ENCODE data around the gene PLEKHA3. TPM values are rescaled to one million over a fixed set of nuclear protein-coding genes. Genes with fewer than 3 reads are reported as not detected.

Gene PLEKHA3
- 8.0 and 8.5 TPM in 2 replicates for total RNA-seq

GRCh38 chr2:178480227-178481181, at the start of gene PLEKHA3:
PLEKHA3 (plus strand) TSS chr2:178480457; CDS start chr2:178480870, 413 bp downstream.

GRCh38 chr2:178450774-178451525, 29.3 kb upstream of the PLEKHA3 start, which contains the start of the genes PJVK and PRKRA:
PJVK (plus strand) TSS chr2:178451378; CDS start chr2:178453410, 2,032 bp downstream.
PRKRA (minus strand) TSS chr2:178451175; CDS start chr2:178451030, 145 bp downstream.

GRCh38 chr2:178478439-178479274, 1.6 kb upstream of the PLEKHA3 start, which contains the start of gene FKBP7:
FKBP7 (minus strand) TSS chr2:178478600; CDS start chr2:178478499, 101 bp downstream.

Other genes starting within 250 kb of the PLEKHA3 start
- 51.8 and 66.1 TPM in 2 replicates for gene PRKRA, start 29.3 kb upstream of the PLEKHA3 start, total RNA-seq
- 1.1 and 2.2 TPM in 2 replicates for gene PJVK, start 29.1 kb upstream of the PLEKHA3 start, total RNA-seq
- gene FKBP7, start 1.9 kb upstream of the PLEKHA3 start, total RNA-seq: 48.2 and 49.1 TPM in 2 replicates

All from articular chondrocyte of knee joint (primary cell).